GM23338 (cell line): ENCODE results near the gene KIAA1217. TPM values are rescaled to one million over a fixed set of nuclear protein-coding genes. Genes with fewer than 3 reads are reported as not detected.

Experiments used
- ATAC-seq: fragments of 200-7000 bp; cut with Tn5 transposase; 3 replicates; pipeline ENCODE4 v1.9.1; 2020
- DNase-seq: peaks from one replicate; pipeline ENCODE4 v3.0.0-alpha.2; 2015; ENCODE audit warnings: low spot score
- H2AFZ ChIP-seq: fragments of 200-600 bp; sonication (generic); 2 replicates; pipeline ENCODE4 v1.8.0; 2016; ENCODE audit warnings: antibody characterized with exemption, mild to moderate bottlenecking, moderate library complexity
- H3F3A ChIP-seq: fragments of 200-600 bp; sonication (generic); replicated peaks from 2 replicates; pipeline ENCODE4 v1.8.0; 2017; ENCODE audit warnings: antibody characterized with exemption, mixed run types, low read depth
- H3K27ac ChIP-seq: fragments of 200-600 bp; sonication (generic); 2 replicates; pipeline ENCODE4 v1.6.1; 2016; ENCODE audit warnings: low read depth
- H3K27me3 ChIP-seq: fragments of 200-600 bp; sonication (generic); 2 replicates; pipeline ENCODE4 v1.8.0; 2016; ENCODE audit warnings: mild to moderate bottlenecking, mixed run types, moderate library complexity; ENCODE audit not compliant: insufficient read depth
- H3K36me3 ChIP-seq: fragments of 200-600 bp; sonication (generic); 2 replicates; pipeline ENCODE4 v1.8.0; 2016; ENCODE audit warnings: mild to moderate bottlenecking; ENCODE audit not compliant: insufficient read depth
- H3K4me1 ChIP-seq: fragments of 200-600 bp; sonication (generic); 2 replicates; pipeline ENCODE4 v1.8.0; 2016; ENCODE audit warnings: mild to moderate bottlenecking, moderate library complexity; ENCODE audit not compliant: insufficient read depth
- H3K4me2 ChIP-seq: fragments of 200-600 bp; sonication (generic); 2 replicates; pipeline ENCODE4 v1.7.1; 2017; ENCODE audit warnings: mixed run types
- H3K4me3 ChIP-seq: fragments of 200-600 bp; sonication (generic); 2 replicates; pipeline ENCODE4 v1.6.1; 2016; ENCODE audit warnings: mixed run types
- H3K79me2 ChIP-seq: fragments of 200-600 bp; sonication (generic); replicated peaks from 2 replicates; pipeline ENCODE4 v1.8.0; 2017; ENCODE audit warnings: mild to moderate bottlenecking; ENCODE audit not compliant: insufficient read depth
- H3K9me2 ChIP-seq: fragments of 200-600 bp; sonication (generic); 2 replicates; pipeline ENCODE4 v1.8.0; 2017; ENCODE audit not compliant: insufficient read depth
- H4K20me1 ChIP-seq: fragments of 200-600 bp; sonication (generic); replicated peaks from 2 replicates; pipeline ENCODE4 v1.8.0; 2017; ENCODE audit warnings: mild to moderate bottlenecking; ENCODE audit not compliant: insufficient read depth
- H3K27ac Mint-ChIP-seq: 2 replicates; pipeline ENCODE4 v1.8.0; 2020; ENCODE audit warnings: inconsistent platforms, mild to moderate bottlenecking, moderate library complexity, mixed read lengths
- H3K27me3 Mint-ChIP-seq: 3 replicates; pipeline ENCODE4 v1.8.0; 2022; ENCODE audit warnings: low read depth, mild to moderate bottlenecking, moderate library complexity, mixed read lengths, inconsistent platforms; ENCODE audit not compliant: insufficient read depth, poor library complexity
- H3K36me3 Mint-ChIP-seq: 3 replicates; pipeline ENCODE4 v1.8.0; 2021; ENCODE audit warnings: low read depth, mild to moderate bottlenecking, inconsistent platforms, moderate library complexity, mixed read lengths
- H3K4me1 Mint-ChIP-seq: 3 replicates; pipeline ENCODE4 v1.8.0; 2020; ENCODE audit warnings: mild to moderate bottlenecking, inconsistent platforms, mixed read lengths
- H3K4me3 Mint-ChIP-seq: 3 replicates; pipeline ENCODE4 v1.8.0; 2021; ENCODE audit warnings: moderate library complexity, mild to moderate bottlenecking, inconsistent platforms, mixed read lengths
- H3K9me3 Mint-ChIP-seq: 3 replicates; pipeline ENCODE4 v1.8.0; 2020; ENCODE audit warnings: moderate library complexity, mild to moderate bottlenecking, inconsistent platforms, mixed read lengths
- EZH2phosphoT487 ChIP-seq: fragments of 200-600 bp; sonication (generic); IDR thresholded peaks from one replicate; pipeline ENCODE4 v1.8.1; 2018; ENCODE audit warnings: antibody characterized with exemption; ENCODE audit not compliant: unreplicated experiment
- POLR2AphosphoS5 ChIP-seq: IDR thresholded peaks from 2 replicates; pipeline ENCODE4 v1.6.1; 2016; ENCODE audit warnings: antibody characterized with exemption, low read depth
- polyA plus RNA-seq: library from polyadenylated mRNA; unstranded; fragments of >200 nt; fragmentation: Nextera tagmentation; extraction: Ambion mirVana; gene quantifications from 2 replicates; pipeline ENCODE4 v1.2.1, GENCODE V29; 2016
- total RNA-seq: library from RNA; depleted of rRNA; stranded (reverse); fragments of >200 nt; shearing (Covaris generic); gene quantifications from 2 replicates; pipeline ENCODE4 v1.2.3, GENCODE V29; 2014
- TF ChIP-seq, protein P1 (sequence below): IDR thresholded peaks from one replicate; pipeline ENCODE4 v1.6.1; 2018; ENCODE audit warnings: antibody characterized with exemption; ENCODE audit not compliant: unreplicated experiment
- TF ChIP-seq, protein P2 (sequence below): fragments of 250-450 bp; sonication (Bioruptor Pico); IDR thresholded peaks from 2 replicates; pipeline ENCODE4 v1.5.0; 2020; ENCODE audit warnings: mild to moderate bottlenecking, moderate library complexity

Gene KIAA1217
- total and polyA plus RNA-seq, 2 experiments from 2014 or later, result 6.4 to 9.1 TPM

DNA sequence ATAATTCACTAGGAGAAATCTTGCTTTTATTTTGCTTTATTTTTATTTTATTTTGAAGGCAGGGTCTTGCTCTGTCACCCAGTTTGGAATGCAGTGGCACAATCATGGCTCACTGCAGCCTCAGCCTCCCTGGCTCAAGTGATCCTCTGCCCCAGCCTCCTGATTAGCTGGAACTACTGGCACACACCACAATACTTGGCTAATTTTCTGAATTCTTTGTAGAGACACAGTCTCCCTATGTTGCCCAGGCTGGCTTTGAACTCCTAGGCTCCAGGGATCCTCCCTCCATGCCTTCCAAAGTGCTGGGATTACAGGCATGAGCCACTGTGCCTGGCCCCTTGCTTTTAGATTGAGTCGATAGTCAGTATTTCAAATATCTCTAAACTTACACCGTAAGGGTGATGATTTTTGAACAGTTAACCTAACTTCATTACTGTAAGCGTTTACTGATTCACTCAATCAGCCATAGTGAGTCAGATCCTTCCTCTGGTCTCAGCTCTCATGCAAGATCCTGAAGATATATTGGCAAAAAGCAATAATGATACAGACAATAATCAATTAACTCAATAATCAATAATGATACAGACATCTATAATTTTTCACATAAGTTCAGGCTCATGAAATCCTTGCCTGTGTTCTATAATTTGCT lies 239.5 kb downstream of the KIAA1217 start (continued):
- TF ChIP-seq, protein P1, sequence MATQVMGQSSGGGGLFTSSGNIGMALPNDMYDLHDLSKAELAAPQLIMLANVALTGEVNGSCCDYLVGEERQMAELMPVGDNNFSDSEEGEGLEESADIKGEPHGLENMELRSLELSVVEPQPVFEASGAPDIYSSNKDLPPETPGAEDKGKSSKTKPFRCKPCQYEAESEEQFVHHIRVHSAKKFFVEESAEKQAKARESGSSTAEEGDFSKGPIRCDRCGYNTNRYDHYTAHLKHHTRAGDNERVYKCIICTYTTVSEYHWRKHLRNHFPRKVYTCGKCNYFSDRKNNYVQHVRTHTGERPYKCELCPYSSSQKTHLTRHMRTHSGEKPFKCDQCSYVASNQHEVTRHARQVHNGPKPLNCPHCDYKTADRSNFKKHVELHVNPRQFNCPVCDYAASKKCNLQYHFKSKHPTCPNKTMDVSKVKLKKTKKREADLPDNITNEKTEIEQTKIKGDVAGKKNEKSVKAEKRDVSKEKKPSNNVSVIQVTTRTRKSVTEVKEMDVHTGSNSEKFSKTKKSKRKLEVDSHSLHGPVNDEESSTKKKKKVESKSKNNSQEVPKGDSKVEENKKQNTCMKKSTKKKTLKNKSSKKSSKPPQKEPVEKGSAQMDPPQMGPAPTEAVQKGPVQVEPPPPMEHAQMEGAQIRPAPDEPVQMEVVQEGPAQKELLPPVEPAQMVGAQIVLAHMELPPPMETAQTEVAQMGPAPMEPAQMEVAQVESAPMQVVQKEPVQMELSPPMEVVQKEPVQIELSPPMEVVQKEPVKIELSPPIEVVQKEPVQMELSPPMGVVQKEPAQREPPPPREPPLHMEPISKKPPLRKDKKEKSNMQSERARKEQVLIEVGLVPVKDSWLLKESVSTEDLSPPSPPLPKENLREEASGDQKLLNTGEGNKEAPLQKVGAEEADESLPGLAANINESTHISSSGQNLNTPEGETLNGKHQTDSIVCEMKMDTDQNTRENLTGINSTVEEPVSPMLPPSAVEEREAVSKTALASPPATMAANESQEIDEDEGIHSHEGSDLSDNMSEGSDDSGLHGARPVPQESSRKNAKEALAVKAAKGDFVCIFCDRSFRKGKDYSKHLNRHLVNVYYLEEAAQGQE, result no peak

- Histone ChIP-seq H3F3A (no peaks in the 10 kb centered on the region), H3K27me3 (no peaks in the 10 kb centered on the region), H3K4me2 (no peak overlapping the region), H4K20me1 (no peaks in the 10 kb centered on the region), H3K79me2 (no peaks in the 10 kb centered on the region), H3K4me3 (no peak overlapping the region), H2AFZ (no peak overlapping the region), H3K27ac (no peak overlapping the region), H3K4me1 (no peaks in the 10 kb centered on the region; the same call in 1 of the 2 replicates), H3K36me3 (no peaks in the 10 kb centered on the region; the same call in 1 of the 2 replicates), H3K9me2 (no peaks in the 10 kb centered on the region)
- Mint-ChIP-seq H3K27me3 (no peaks in the 10 kb centered on the region), H3K9me3 (no peaks in the 10 kb centered on the region; the same call in 2 of the 3 replicates), H3K4me3 (no peak overlapping the region), H3K27ac (no peak overlapping the region), H3K4me1 (peaks cover 26% of the 10 kb centered on the region), H3K36me3 (no peaks in the 10 kb centered on the region; the same call in 2 of the 3 replicates)
- TF ChIP-seq POLR2AphosphoS5 (no peak), EZH2phosphoT487 (no peak)
- TF ChIP-seq, protein P1, result no peak
- ATAC-seq (no peak), DNase-seq (no peak)
These were observed 240.4 kb downstream of the KIAA1217 start for GRCh38 chr10:24449321-24449740.

GRCh38 chr10:24449769-24450310 lies 240.9 kb downstream of the KIAA1217 start:
- peaks cover 31% of the 10 kb centered on the region for H3K4me1 Mint-ChIP-seq
- no peaks in the 10 kb centered on the region; the same call in 2 of the 3 replicates for H3K9me3 Mint-ChIP-seq
- no peak overlapping the region for H3K4me3 ChIP-seq
- no peak overlapping the region for H3K4me2 ChIP-seq
- H2AFZ ChIP-seq, result no peak overlapping the region
- no peaks in the 10 kb centered on the region; the same call in 1 of the 2 replicates for H3K4me1 ChIP-seq
- H3K36me3 ChIP-seq, result no peaks in the 10 kb centered on the region; the same call in 1 of the 2 replicates
- H3F3A ChIP-seq, result no peaks in the 10 kb centered on the region
- no peak for ATAC-seq
- DNase-seq, result no peak
- no peak overlapping the region for H3K27ac ChIP-seq
- H3K9me2 ChIP-seq, result no peaks in the 10 kb centered on the region
- H3K27me3 Mint-ChIP-seq, result no peaks in the 10 kb centered on the region
- no peaks in the 10 kb centered on the region for H3K27me3 ChIP-seq
- H3K4me3 Mint-ChIP-seq, result no peak overlapping the region
- H4K20me1 ChIP-seq, result no peaks in the 10 kb centered on the region
- H3K36me3 Mint-ChIP-seq, result no peaks in the 10 kb centered on the region; the same call in 2 of the 3 replicates
- no peaks in the 10 kb centered on the region for H3K79me2 ChIP-seq
- H3K27ac Mint-ChIP-seq, result no peak overlapping the region
- TF ChIP-seq, protein P2, sequence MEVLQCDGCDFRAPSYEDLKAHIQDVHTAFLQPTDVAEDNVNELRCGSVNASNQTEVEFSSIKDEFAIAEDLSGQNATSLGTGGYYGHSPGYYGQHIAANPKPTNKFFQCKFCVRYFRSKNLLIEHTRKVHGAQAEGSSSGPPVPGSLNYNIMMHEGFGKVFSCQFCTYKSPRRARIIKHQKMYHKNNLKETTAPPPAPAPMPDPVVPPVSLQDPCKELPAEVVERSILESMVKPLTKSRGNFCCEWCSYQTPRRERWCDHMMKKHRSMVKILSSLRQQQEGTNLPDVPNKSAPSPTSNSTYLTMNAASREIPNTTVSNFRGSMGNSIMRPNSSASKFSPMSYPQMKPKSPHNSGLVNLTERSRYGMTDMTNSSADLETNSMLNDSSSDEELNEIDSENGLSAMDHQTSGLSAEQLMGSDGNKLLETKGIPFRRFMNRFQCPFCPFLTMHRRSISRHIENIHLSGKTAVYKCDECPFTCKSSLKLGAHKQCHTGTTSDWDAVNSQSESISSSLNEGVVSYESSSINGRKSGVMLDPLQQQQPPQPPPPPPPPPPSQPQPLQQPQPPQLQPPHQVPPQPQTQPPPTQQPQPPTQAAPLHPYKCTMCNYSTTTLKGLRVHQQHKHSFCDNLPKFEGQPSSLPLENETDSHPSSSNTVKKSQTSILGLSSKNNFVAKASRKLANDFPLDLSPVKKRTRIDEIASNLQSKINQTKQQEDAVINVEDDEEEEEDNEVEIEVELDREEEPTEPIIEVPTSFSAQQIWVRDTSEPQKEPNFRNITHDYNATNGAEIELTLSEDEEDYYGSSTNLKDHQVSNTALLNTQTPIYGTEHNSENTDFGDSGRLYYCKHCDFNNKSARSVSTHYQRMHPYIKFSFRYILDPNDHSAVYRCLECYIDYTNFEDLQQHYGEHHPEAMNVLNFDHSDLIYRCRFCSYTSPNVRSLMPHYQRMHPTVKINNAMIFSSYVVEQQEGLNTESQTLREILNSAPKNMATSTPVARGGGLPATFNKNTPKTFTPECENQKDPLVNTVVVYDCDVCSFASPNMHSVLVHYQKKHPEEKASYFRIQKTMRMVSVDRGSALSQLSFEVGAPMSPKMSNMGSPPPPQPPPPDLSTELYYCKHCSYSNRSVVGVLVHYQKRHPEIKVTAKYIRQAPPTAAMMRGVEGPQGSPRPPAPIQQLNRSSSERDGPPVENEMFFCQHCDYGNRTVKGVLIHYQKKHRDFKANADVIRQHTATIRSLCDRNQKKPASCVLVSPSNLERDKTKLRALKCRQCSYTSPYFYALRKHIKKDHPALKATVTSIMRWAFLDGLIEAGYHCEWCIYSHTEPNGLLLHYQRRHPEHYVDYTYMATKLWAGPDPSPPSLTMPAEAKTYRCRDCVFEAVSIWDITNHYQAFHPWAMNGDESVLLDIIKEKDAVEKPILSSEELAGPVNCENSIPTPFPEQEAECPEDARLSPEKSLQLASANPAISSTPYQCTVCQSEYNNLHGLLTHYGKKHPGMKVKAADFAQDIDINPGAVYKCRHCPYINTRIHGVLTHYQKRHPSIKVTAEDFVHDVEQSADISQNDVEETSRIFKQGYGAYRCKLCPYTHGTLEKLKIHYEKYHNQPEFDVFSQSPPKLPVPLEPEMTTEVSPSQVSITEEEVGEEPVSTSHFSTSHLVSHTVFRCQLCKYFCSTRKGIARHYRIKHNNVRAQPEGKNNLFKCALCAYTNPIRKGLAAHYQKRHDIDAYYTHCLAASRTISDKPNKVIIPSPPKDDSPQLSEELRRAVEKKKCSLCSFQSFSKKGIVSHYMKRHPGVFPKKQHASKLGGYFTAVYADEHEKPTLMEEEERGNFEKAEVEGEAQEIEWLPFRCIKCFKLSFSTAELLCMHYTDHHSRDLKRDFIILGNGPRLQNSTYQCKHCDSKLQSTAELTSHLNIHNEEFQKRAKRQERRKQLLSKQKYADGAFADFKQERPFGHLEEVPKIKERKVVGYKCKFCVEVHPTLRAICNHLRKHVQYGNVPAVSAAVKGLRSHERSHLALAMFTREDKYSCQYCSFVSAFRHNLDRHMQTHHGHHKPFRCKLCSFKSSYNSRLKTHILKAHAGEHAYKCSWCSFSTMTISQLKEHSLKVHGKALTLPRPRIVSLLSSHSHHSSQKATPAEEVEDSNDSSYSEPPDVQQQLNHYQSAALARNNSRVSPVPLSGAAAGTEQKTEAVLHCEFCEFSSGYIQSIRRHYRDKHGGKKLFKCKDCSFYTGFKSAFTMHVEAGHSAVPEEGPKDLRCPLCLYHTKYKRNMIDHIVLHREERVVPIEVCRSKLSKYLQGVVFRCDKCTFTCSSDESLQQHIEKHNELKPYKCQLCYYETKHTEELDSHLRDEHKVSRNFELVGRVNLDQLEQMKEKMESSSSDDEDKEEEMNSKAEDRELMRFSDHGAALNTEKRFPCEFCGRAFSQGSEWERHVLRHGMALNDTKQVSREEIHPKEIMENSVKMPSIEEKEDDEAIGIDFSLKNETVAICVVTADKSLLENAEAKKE, result no peak
